Neural crest cell (in vitro differentiated cells): Measurements from ENCODE around the gene MOV10L1. TPM values are rescaled to one million over a fixed set of nuclear protein-coding genes. Genes with fewer than 3 reads are reported as not detected.
A peak's percentile ranks its signal among the peaks of the same experiment; 100 is the strongest.

Source experiments
- DNase-seq: peaks from one replicate; pipeline ENCODE4 v3.0.0; 2021; ENCODE audit warnings: low read depth, mixed read lengths, low spot score
- H3K27ac Mint-ChIP-seq: one replicate; pipeline ENCODE4 v1.8.0; 2021; ENCODE audit warnings: mild to moderate bottlenecking, mixed read lengths; ENCODE audit not compliant: unreplicated experiment
- H3K27me3 Mint-ChIP-seq: 2 replicates; pipeline ENCODE4 v1.8.0; 2021; ENCODE audit warnings: low read depth, mild to moderate bottlenecking, mixed read lengths
- H3K36me3 Mint-ChIP-seq: 2 replicates; pipeline ENCODE4 v1.8.0; 2021; ENCODE audit warnings: low read depth, mild to moderate bottlenecking, mixed read lengths
- H3K4me1 Mint-ChIP-seq: 2 replicates; pipeline ENCODE4 v1.8.0; 2021; ENCODE audit warnings: mixed read lengths
- H3K4me3 Mint-ChIP-seq: one replicate; pipeline ENCODE4 v1.8.0; 2021; ENCODE audit warnings: mild to moderate bottlenecking, mixed read lengths
- H3K9me3 Mint-ChIP-seq: 2 replicates; pipeline ENCODE4 v1.8.0; 2021; ENCODE audit warnings: mixed read lengths
- total RNA-seq: library from RNA; stranded (reverse); gene quantifications from 2 replicates; pipeline ENCODE4 v1.2.1, GENCODE V29; 2021
- TF ChIP-seq, protein P1 (sequence below): fragments of 200-600 bp; sonication (generic); conservative IDR thresholded peaks from 2 replicates; pipeline ENCODE4 v1.5.0; 2021; ENCODE audit warnings: antibody characterized with exemption, mild to moderate bottlenecking

The MOV10L1 gene
- total RNA-seq, 1 donor from 2014 or later = not detected

GRCh38 chr22:50082961-50083461 is 6.8 kb upstream of the MOV10L1 start:
- H3K27me3 Mint-ChIP-seq = no peaks in the 10 kb centered on the region

GRCh38 chr22:50083462-50084079 is 6.2 kb upstream of the MOV10L1 start:
- H3K4me1 Mint-ChIP-seq = peaks cover 20% of the 10 kb centered on the region
- DNase-seq = no peak
- no peak overlapping the region for H3K27ac Mint-ChIP-seq

More at GRCh38 chr22:50082961-50083461, 6.8 kb upstream of the MOV10L1 start:
- TF ChIP-seq, protein P1, sequence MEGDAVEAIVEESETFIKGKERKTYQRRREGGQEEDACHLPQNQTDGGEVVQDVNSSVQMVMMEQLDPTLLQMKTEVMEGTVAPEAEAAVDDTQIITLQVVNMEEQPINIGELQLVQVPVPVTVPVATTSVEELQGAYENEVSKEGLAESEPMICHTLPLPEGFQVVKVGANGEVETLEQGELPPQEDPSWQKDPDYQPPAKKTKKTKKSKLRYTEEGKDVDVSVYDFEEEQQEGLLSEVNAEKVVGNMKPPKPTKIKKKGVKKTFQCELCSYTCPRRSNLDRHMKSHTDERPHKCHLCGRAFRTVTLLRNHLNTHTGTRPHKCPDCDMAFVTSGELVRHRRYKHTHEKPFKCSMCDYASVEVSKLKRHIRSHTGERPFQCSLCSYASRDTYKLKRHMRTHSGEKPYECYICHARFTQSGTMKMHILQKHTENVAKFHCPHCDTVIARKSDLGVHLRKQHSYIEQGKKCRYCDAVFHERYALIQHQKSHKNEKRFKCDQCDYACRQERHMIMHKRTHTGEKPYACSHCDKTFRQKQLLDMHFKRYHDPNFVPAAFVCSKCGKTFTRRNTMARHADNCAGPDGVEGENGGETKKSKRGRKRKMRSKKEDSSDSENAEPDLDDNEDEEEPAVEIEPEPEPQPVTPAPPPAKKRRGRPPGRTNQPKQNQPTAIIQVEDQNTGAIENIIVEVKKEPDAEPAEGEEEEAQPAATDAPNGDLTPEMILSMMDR = no peak
- no peak for DNase-seq
- H3K27ac Mint-ChIP-seq = no peak overlapping the region
- no peaks in the 10 kb centered on the region for H3K36me3 Mint-ChIP-seq
- no peak overlapping the region for H3K4me3 Mint-ChIP-seq
- H3K4me1 Mint-ChIP-seq = peaks cover 20% of the 10 kb centered on the region
- H3K9me3 Mint-ChIP-seq = no peaks in the 10 kb centered on the region

GRCh38 chr22:50084080-50084477 is 5.7 kb upstream of the MOV10L1 start:
- Mint-ChIP-seq H3K4me1 (peaks cover 20% of the 10 kb centered on the region), H3K36me3 (no peaks in the 10 kb centered on the region), H3K4me3 (no peak overlapping the region), H3K27me3 (no peaks in the 10 kb centered on the region), H3K27ac (peak overlapping the region; percentile 67), H3K9me3 (no peaks in the 10 kb centered on the region)
- TF ChIP-seq, protein P1 = no peak
- DNase-seq = no peak

More at GRCh38 chr22:50083462-50084079, 6.2 kb upstream of the MOV10L1 start:
- H3K9me3 Mint-ChIP-seq = no peaks in the 10 kb centered on the region
- no peak overlapping the region for H3K4me3 Mint-ChIP-seq
- TF ChIP-seq, protein P1 = no peak
- no peaks in the 10 kb centered on the region for H3K36me3 Mint-ChIP-seq
- H3K27me3 Mint-ChIP-seq = no peaks in the 10 kb centered on the region

- no peak overlapping the region for H3K27ac Mint-ChIP-seq
- H3K4me1 Mint-ChIP-seq = peaks cover 20% of the 10 kb centered on the region
- H3K9me3 Mint-ChIP-seq = no peaks in the 10 kb centered on the region
- H3K4me3 Mint-ChIP-seq = no peak overlapping the region
- H3K27me3 Mint-ChIP-seq = no peaks in the 10 kb centered on the region
- TF ChIP-seq, protein P1 = no peak
- peaks cover 2% of the 10 kb centered on the region for H3K36me3 Mint-ChIP-seq
- no peak for DNase-seq
Observed at GRCh38 chr22:50084614-50085021, 5.2 kb upstream of the MOV10L1 start.

DNA sequence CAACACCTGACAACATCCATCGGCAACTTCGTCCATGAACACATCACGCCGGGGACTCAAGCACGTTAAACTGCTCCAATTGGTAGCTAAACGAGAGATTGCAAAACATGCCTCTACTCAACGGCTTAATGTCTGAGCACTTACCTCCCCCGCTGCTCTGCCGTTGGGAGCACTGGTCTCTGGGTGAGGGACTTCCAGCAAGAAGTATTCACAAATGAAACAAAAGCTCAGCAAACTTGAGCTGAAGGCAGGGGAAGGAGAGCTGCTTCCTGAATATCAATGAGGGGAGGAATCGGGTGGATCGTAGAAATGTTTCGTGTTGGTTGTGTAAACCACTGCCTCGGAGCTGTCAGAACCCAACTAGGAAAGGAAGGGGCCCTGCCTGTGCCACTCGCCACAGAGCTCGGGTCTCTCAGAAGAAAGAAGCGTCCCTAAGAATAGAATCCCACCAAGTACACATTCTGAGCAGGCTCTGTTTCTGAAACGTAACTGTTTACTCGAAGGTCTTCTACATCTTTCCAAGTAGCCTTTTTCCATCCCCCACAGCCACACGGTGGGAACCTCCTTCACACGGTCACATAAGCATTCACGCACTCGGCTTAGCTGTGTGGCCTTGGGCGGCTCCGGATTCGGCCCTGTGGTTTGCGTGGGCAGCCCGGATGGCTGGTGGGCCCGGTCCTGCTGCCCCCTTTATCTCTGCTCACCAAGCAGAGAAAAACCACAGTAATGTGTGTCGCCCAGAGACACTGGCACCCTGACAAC is 4.4 kb upstream of the MOV10L1 start, which contains the start of gene MLC1:
TSS of gene MLC1 (minus strand) at position 216 of the 762 bp plus-strand sequence. CDS start 524 bp downstream, outside the sequence.
- Mint-ChIP-seq H3K4me1 (peaks cover 20% of the 10 kb centered on the region), H3K9me3 (peaks cover 2% of the 10 kb centered on the region), H3K4me3 (no peak within 1 kb of the TSS), H3K27ac (peak within 1 kb of the TSS; percentile 37), H3K36me3 (peaks cover 2% of the 10 kb centered on the region), H3K27me3 (no peaks in the 10 kb centered on the region)
- no peak for DNase-seq
- TF ChIP-seq, protein P1 = no peak
